ENCODE data around the gene CAST.

DNA sequence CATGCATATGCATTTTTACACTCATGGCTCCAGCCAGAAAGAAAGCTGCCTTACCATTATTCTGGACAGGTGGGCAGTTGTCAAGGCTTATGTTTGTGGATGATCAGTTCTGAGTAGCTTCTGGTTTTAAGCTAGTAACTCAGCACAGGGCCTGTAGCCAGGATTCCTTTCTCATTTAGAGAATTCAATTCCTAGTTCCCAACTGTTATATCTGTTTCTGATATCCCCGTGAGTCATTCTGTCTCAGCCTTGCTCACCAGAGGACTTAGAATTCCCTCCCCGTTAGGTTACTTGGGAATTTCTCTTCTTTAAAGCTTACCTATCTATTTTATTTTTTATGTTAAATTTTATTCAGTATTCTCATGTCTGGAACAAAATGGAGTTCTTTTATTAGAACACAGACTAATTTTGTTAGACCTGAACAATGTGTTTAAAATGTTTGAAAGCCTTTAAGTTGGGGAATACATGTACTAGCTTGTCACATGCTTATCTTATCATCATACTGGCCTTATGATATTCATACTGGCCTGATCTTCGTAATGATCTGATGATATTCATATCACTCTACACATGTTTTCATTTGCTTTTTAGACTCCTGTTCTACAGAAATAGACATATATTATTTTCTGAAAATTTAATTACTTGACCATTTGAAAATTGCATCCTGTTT, 47.1 kb downstream of the CAST start:
- no peak for TF ChIP-seq YY1 (IDR thresholded peaks at IDR 0.05; ENCODE audit: insufficient read depth, insufficient read length)
- no peak for TF ChIP-seq ZNF274 (IDR thresholded peaks at IDR 0.05; ENCODE audit: low read depth, low read length)
- no peak for TF ChIP-seq SUZ12 (IDR thresholded peaks at IDR 0.05; ENCODE audit: extremely low read depth, insufficient read depth, insufficient read length)

Measured in NT2/D1 (cell line).